Activated CD4-positive, alpha-beta memory T cell treated with anti-CD3 and anti-CD28 coated beads, Interleukin-2, amount 10 ng/mL, durations not matched to agents 7 days and 5 days (primary cell): ENCODE measurements around the gene TBX2. TPM values are rescaled to one million over a fixed set of nuclear protein-coding genes. Genes with fewer than 3 reads are reported as not detected.

Experiments used
- CTCF ChIA-PET: fragments of 350-600 bp; sonication (Branson Sonifier 250); formaldehyde crosslinking; loops from one replicate; lab custom pipeline; 2021; ENCODE audit warnings: antibody characterized with exemption, inconsistent platforms; lab: Charles Lee
- POLR2A ChIA-PET: fragments of 350-600 bp; sonication (Branson Sonifier 250); formaldehyde crosslinking; loops from one replicate; lab custom pipeline; 2021; ENCODE audit warnings: antibody characterized with exemption; lab: Charles Lee
- DNase-seq: peaks from one replicate; pipeline ENCODE4 v3.0.0-alpha.2; 2020
- H3K27ac Mint-ChIP-seq: one replicate; pipeline ENCODE4 v1.8.0; 2021; ENCODE audit warnings: mild to moderate bottlenecking, mixed read lengths
- H3K27me3 Mint-ChIP-seq: one replicate; pipeline ENCODE4 v1.8.0; 2021; ENCODE audit warnings: mixed read lengths
- H3K36me3 Mint-ChIP-seq: one replicate; pipeline ENCODE4 v1.8.0; 2021; ENCODE audit warnings: low read depth, mixed read lengths
- H3K4me1 Mint-ChIP-seq: one replicate; pipeline ENCODE4 v1.8.0; 2021; ENCODE audit warnings: mixed read lengths
- H3K4me3 Mint-ChIP-seq: one replicate; pipeline ENCODE4 v1.8.0; 2021; ENCODE audit warnings: mild to moderate bottlenecking, mixed read lengths
- H3K9me3 Mint-ChIP-seq: one replicate; pipeline ENCODE4 v1.8.0; 2021; ENCODE audit warnings: mixed read lengths
- total RNA-seq, 2 experiments: library from RNA; stranded (reverse); gene quantifications; one replicate each; pipeline ENCODE4 v1.2.3, GENCODE V29; 2021

Gene TBX2
- total RNA-seq, 2 experiments from 2014 or later = not detected

GRCh38 chr17:61376931-61377838, 22.5 kb upstream of the TBX2 start:
- ChIA-PET POLR2A (no interaction called here), CTCF (interaction anchor here (1.1 kb wide), 1 partner anchor 656 kb away, joined by 3 read pairs; no protein-coding TSS in a partner anchor)
- no peaks in the 10 kb centered on the region for H3K9me3 Mint-ChIP-seq
- H3K27ac Mint-ChIP-seq = no peak overlapping the region
- H3K4me3 Mint-ChIP-seq = no peak overlapping the region
- H3K4me1 Mint-ChIP-seq = no peaks in the 10 kb centered on the region
- no peaks in the 10 kb centered on the region for H3K36me3 Mint-ChIP-seq
- DNase-seq = no peak
- no peaks in the 10 kb centered on the region for H3K27me3 Mint-ChIP-seq

- CTCF ChIA-PET = no interaction called here
- H3K4me1 Mint-ChIP-seq = no peaks in the 10 kb centered on the region
- no peak for DNase-seq
- no peak overlapping the region for H3K4me3 Mint-ChIP-seq
- H3K27ac Mint-ChIP-seq = no peak overlapping the region
- no peaks in the 10 kb centered on the region for H3K36me3 Mint-ChIP-seq
- no peaks in the 10 kb centered on the region for H3K9me3 Mint-ChIP-seq
- POLR2A ChIA-PET = no interaction called here
- H3K27me3 Mint-ChIP-seq = no peaks in the 10 kb centered on the region
These were observed 20.8 kb upstream of the TBX2 start for GRCh38 chr17:61378658-61379456.

GRCh38 chr17:61379457-61380216, 20.0 kb upstream of the TBX2 start:
- DNase-seq = no peak
- no peaks in the 10 kb centered on the region for H3K4me1 Mint-ChIP-seq
- H3K9me3 Mint-ChIP-seq = no peaks in the 10 kb centered on the region
- ChIA-PET POLR2A (no interaction called here), CTCF (no interaction called here)
- H3K4me3 Mint-ChIP-seq = no peak overlapping the region
- no peaks in the 10 kb centered on the region for H3K36me3 Mint-ChIP-seq
- no peak overlapping the region for H3K27ac Mint-ChIP-seq
- H3K27me3 Mint-ChIP-seq = no peaks in the 10 kb centered on the region

GRCh38 chr17:61380217-61380835, 19.3 kb upstream of the TBX2 start:
- Mint-ChIP-seq H3K27me3 (no peaks in the 10 kb centered on the region), H3K9me3 (no peaks in the 10 kb centered on the region), H3K27ac (no peak overlapping the region), H3K4me1 (no peaks in the 10 kb centered on the region), H3K36me3 (no peaks in the 10 kb centered on the region), H3K4me3 (no peak overlapping the region)
- CTCF ChIA-PET = no interaction called here
- no peak for DNase-seq
- POLR2A ChIA-PET = no interaction called here

- Mint-ChIP-seq H3K4me1 (no peaks in the 10 kb centered on the region), H3K27me3 (no peaks in the 10 kb centered on the region), H3K4me3 (no peak overlapping the region), H3K9me3 (no peaks in the 10 kb centered on the region), H3K36me3 (no peaks in the 10 kb centered on the region), H3K27ac (no peak overlapping the region)
- no peak for DNase-seq
- ChIA-PET CTCF (no interaction called here), POLR2A (no interaction called here)
These were observed 18.7 kb upstream of the TBX2 start for GRCh38 chr17:61380836-61381525.

- no peaks in the 10 kb centered on the region for H3K36me3 Mint-ChIP-seq
- H3K4me1 Mint-ChIP-seq = no peaks in the 10 kb centered on the region
- no peak overlapping the region for H3K27ac Mint-ChIP-seq
- ChIA-PET CTCF (no interaction called here), POLR2A (no interaction called here)
- no peak overlapping the region for H3K4me3 Mint-ChIP-seq
- no peak for DNase-seq
- no peaks in the 10 kb centered on the region for H3K27me3 Mint-ChIP-seq
- H3K9me3 Mint-ChIP-seq = no peaks in the 10 kb centered on the region
These were observed 18.1 kb upstream of the TBX2 start for GRCh38 chr17:61381537-61381936.

GRCh38 chr17:61382796-61383688, 16.6 kb upstream of the TBX2 start:
- Mint-ChIP-seq H3K4me3 (no peak overlapping the region), H3K9me3 (no peaks in the 10 kb centered on the region), H3K36me3 (no peaks in the 10 kb centered on the region), H3K27me3 (no peaks in the 10 kb centered on the region), H3K27ac (no peak overlapping the region), H3K4me1 (no peaks in the 10 kb centered on the region)
- ChIA-PET CTCF (no interaction called here), POLR2A (no interaction called here)
- DNase-seq = no peak

- no peak overlapping the region for H3K27ac Mint-ChIP-seq
- CTCF ChIA-PET = no interaction called here
- H3K4me1 Mint-ChIP-seq = no peaks in the 10 kb centered on the region
- no peak overlapping the region for H3K4me3 Mint-ChIP-seq
- H3K9me3 Mint-ChIP-seq = no peaks in the 10 kb centered on the region
- DNase-seq = no peak
- no peaks in the 10 kb centered on the region for H3K36me3 Mint-ChIP-seq
- no peaks in the 10 kb centered on the region for H3K27me3 Mint-ChIP-seq
- POLR2A ChIA-PET = no interaction called here
These were observed 15.9 kb upstream of the TBX2 start for GRCh38 chr17:61383689-61384201.

- no peak overlapping the region for H3K27ac Mint-ChIP-seq
- H3K4me1 Mint-ChIP-seq = no peaks in the 10 kb centered on the region
- CTCF ChIA-PET = no interaction called here
- no peaks in the 10 kb centered on the region for H3K9me3 Mint-ChIP-seq
- no peaks in the 10 kb centered on the region for H3K36me3 Mint-ChIP-seq
- POLR2A ChIA-PET = no interaction called here
- H3K4me3 Mint-ChIP-seq = no peak overlapping the region
- DNase-seq = no peak
- H3K27me3 Mint-ChIP-seq = no peaks in the 10 kb centered on the region
These were observed 15.3 kb upstream of the TBX2 start for GRCh38 chr17:61384354-61384691.

- no peaks in the 10 kb centered on the region for H3K9me3 Mint-ChIP-seq
- H3K36me3 Mint-ChIP-seq = no peaks in the 10 kb centered on the region
- no peak overlapping the region for H3K27ac Mint-ChIP-seq
- ChIA-PET POLR2A (no interaction called here), CTCF (no interaction called here)
- H3K4me1 Mint-ChIP-seq = no peaks in the 10 kb centered on the region
- DNase-seq = no peak
- H3K4me3 Mint-ChIP-seq = no peak overlapping the region
- H3K27me3 Mint-ChIP-seq = no peaks in the 10 kb centered on the region
These were observed 14.7 kb upstream of the TBX2 start for GRCh38 chr17:61384692-61385576.
